Ascending aorta (tissue), 2 donors: ENCODE data around the gene MT2A. TPM values are rescaled to one million over a fixed set of nuclear protein-coding genes. Genes with fewer than 3 reads are reported as not detected.

Experiments used
- DNase-seq, 2 donors: peaks; one replicate each; pipeline ENCODE4 v3.0.0-alpha.2; 2019; ENCODE audit warnings: low spot score in 2 of 2
- H3K27ac ChIP-seq, 2 donors: fragments of 200-600 bp; sonication (generic); one replicate each; pipeline ENCODE4 v1.5.1; 2016 to 2017; ENCODE audit warnings: mild to moderate bottlenecking in 1 of 2
- H3K27me3 ChIP-seq: fragments of 200-600 bp; sonication (generic); one replicate; pipeline ENCODE4 v1.5.1; 2017
- H3K36me3 ChIP-seq, 2 donors: fragments of 200-600 bp; sonication (generic); one replicate each; pipeline ENCODE4 v1.5.1; 2016
- H3K4me1 ChIP-seq, 2 donors: fragments of 200-600 bp; sonication (generic); one replicate each; pipeline ENCODE4 v1.5.1; 2016 to 2017; ENCODE audit warnings: mild to moderate bottlenecking in 1 of 2
- H3K4me3 ChIP-seq, 2 donors: fragments of 200-600 bp; sonication (generic); one replicate each; pipeline ENCODE4 v1.5.1; 2016 to 2017; ENCODE audit warnings: mild to moderate bottlenecking in 1 of 2
- H3K9me3 ChIP-seq, 2 donors: fragments of 200-600 bp; sonication (generic); one replicate each; pipeline ENCODE4 v1.5.1; 2016
- intact Hi-C: fragments of 100-400 bp; cut with DNase I; formaldehyde crosslinking; loops from one replicate; pipeline ENCODE4 v1.15.1; 2023
- total RNA-seq: library from RNA; depleted of rRNA; stranded (reverse); fragments of >200 nt; gene quantifications from one replicate; pipeline ENCODE4 v1.1.0, GENCODE V29; 2016
- TF ChIP-seq, protein P1 (sequence below), 3 experiments: fragments of 200-600 bp in 2 of 3; fragments of 450-650 bp in 1 of 3; sonication (generic) in 2 of 3; IDR thresholded peaks; one replicate each; pipeline ENCODE4 v1.5.1; 2016 to 2019; ENCODE audit warnings: antibody characterized with exemption in 3 of 3, mild to moderate bottlenecking in 1 of 3, moderate library complexity in 1 of 3

The MT2A gene
- total RNA-seq, 1 donor from 2014 or later, result 602 TPM

DNA sequence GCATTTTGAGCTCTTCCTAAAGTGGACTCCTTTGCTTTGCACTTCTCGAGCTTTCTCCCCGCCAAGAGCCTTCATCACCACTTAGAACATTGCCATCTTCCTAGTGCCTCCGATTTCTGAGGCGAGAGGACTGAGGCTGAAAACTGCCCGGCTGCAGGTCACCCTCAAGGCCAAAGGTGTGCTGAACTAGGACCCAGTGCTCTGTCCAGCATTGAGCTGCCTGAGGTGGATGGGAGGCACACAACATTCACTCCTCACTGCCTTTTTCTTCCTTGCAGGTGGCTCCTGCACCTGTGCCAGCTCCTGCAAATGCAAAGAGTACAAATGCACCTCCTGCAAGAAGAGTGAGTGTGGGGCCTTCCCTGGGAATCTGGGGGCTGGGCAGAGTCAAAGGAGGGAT lies 35.4 kb downstream of the MT2A start:
- Histone ChIP-seq H3K4me3 (peak overlapping the region; percentile 48 to 62), H3K36me3 (no peaks in the 10 kb centered on the region), H3K9me3 (no peaks in the 10 kb centered on the region), H3K4me1 (peaks cover 6 to 17% of the 10 kb centered on the region in 2 donors), H3K27me3 (no peaks in the 10 kb centered on the region), H3K27ac (peak overlapping the region; percentile 62 to 78)
- TF ChIP-seq, protein P1, sequence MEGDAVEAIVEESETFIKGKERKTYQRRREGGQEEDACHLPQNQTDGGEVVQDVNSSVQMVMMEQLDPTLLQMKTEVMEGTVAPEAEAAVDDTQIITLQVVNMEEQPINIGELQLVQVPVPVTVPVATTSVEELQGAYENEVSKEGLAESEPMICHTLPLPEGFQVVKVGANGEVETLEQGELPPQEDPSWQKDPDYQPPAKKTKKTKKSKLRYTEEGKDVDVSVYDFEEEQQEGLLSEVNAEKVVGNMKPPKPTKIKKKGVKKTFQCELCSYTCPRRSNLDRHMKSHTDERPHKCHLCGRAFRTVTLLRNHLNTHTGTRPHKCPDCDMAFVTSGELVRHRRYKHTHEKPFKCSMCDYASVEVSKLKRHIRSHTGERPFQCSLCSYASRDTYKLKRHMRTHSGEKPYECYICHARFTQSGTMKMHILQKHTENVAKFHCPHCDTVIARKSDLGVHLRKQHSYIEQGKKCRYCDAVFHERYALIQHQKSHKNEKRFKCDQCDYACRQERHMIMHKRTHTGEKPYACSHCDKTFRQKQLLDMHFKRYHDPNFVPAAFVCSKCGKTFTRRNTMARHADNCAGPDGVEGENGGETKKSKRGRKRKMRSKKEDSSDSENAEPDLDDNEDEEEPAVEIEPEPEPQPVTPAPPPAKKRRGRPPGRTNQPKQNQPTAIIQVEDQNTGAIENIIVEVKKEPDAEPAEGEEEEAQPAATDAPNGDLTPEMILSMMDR (IDR thresholded peaks at IDR 0.05), result no peak
- no peak for DNase-seq
- intact Hi-C loops, result loop anchor here (5.0 kb wide), 1 partner anchor 127 kb away; no protein-coding TSS in a partner anchor

DNA sequence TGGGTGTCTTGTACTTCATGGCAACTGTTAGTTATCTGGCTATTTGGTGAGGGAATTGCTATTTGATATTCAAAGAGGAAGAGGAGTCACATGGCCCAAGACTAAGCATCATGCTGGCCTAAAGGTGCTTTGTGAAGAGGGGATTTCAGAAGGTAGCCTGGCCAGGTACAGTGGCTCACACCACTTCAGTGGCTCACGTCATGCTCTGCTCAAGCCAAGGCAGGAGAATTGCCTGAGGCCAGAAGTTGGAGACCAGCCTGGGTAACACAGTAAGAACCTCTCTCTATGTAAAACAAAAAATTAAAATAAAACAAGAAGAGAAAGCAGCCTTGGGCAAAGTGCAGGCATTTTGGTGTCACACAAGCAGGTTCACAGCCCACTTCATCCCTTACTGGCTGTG lies 36.9 kb downstream of the MT2A start:
- Histone ChIP-seq H3K36me3 (no peaks in the 10 kb centered on the region), H3K4me3 (no peak overlapping the region), H3K27ac (no peak overlapping the region), H3K9me3 (no peaks in the 10 kb centered on the region), H3K4me1 (peaks cover 6 to 12% of the 10 kb centered on the region in 2 donors), H3K27me3 (no peaks in the 10 kb centered on the region)
- TF ChIP-seq, protein P1 (IDR thresholded peaks at IDR 0.05), result no peak
- intact Hi-C loops, result no loop called here
- no peak for DNase-seq

DNA sequence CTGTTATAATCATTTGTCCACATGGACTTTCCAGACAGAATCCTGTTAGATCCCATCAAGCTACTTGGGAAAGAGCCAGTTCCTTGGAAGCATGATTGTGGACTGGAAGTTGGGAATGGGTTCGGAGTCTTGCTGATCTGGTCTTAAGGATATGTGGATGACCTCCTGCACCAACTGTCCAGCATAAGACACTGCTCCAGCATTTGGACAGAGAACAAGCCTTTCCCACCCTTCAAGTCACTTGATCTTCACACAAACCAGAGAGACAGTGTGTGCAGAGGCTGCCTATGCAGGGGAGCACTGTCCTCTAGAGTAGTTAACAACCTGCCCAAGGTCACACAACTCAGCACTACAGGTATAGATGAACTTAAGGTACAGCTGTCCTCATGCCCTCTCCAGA lies 37.5 kb downstream of the MT2A start:
- Histone ChIP-seq H3K27ac (no peak overlapping the region), H3K36me3 (no peaks in the 10 kb centered on the region), H3K4me1 (peaks cover 6 to 12% of the 10 kb centered on the region in 2 donors), H3K9me3 (no peaks in the 10 kb centered on the region), H3K4me3 (no peak overlapping the region), H3K27me3 (no peaks in the 10 kb centered on the region)
- DNase-seq, result no peak
- TF ChIP-seq, protein P1 (IDR thresholded peaks at IDR 0.05), result no peak
- intact Hi-C loops, result no loop called here

DNA sequence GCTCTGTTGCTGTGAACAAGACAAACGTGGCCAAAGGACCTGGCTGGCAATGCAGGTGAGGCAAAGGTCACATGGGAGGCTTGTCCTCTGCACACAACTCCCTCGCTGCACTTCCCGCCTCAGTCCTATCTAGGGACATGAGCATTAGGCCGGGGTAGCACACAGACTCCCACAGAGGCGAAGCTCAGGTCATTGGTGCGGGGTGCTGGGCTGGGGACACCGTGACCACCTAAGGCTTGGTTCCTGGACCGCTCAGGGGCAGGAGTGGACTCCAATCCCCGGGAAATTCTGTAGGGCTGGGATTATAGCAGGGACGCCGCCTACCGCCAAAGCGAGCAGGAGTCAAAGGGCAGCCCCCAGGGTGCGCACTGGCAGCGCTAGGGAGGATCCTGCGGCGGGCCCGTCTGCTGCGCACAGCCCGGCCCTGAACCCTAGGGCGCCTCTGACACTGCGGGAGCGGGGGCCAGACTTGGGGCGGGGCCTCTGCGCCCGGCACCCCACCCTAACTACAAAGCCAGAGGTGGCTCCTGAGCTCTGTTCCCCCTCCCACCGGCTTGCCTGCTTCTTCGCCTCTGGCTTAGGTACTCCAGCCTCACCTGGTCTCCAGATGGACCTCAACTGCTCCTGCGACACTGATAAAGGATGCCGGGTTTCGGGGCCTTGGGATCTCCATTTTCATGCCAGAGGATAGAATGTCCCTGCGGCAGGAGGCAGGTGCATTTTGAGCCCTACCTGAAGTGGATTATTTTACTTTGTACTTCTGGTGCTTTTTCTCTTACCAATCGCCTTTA lies 39.5 kb downstream of the MT2A start:
- Histone ChIP-seq H3K36me3 (no peaks in the 10 kb centered on the region), H3K27ac (no peak overlapping the region), H3K4me1 (peaks cover 6 to 10% of the 10 kb centered on the region in 2 donors), H3K4me3 (no peak overlapping the region), H3K9me3 (no peaks in the 10 kb centered on the region), H3K27me3 (no peaks in the 10 kb centered on the region)
- TF ChIP-seq, protein P1 (IDR thresholded peaks at IDR 0.05), result no peak
- intact Hi-C loops, result no loop called here
- no peak for DNase-seq

DNA sequence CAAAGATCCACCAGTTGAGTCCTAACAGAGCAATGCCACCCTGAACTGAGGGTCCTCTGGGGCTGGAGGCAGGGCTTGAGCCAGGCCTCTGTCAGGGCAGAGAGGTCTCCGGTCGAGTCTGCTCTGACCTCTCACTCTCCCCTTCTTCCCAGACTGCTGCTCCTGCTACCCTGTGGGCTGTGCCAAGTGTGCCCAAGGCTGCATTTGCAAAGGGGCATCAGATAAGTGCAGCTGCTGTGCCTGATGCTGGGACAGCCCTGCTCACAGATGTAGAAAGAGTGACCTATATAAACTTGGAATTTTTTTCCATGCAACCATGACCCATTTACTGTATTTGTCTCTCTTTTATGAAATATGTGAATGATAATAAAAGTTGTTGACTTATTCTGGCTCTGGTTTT lies 40.9 kb downstream of the MT2A start:
- no peaks in the 10 kb centered on the region for H3K9me3 ChIP-seq
- intact Hi-C loops, result no loop called here
- H3K4me3 ChIP-seq, result no peak overlapping the region
- no peak overlapping the region for H3K27ac ChIP-seq
- no peaks in the 10 kb centered on the region for H3K27me3 ChIP-seq
- H3K36me3 ChIP-seq, result no peaks in the 10 kb centered on the region
- no peak for DNase-seq
- TF ChIP-seq, protein P1 (IDR thresholded peaks at IDR 0.05), result no peak
- no peaks in the 10 kb centered on the region for H3K4me1 ChIP-seq
